Spleen (tissue), 11 donors: ENCODE measurements around the gene SHANK3. TPM values are rescaled to one million over a fixed set of nuclear protein-coding genes. Genes with fewer than 3 reads are reported as not detected.

Experiments
- DNase-seq: peaks from one replicate; pipeline ENCODE4 v3.0.0-alpha.2; 2020
- H3K27ac ChIP-seq, 8 donors: fragments of 200-600 bp; sonication (generic) in 7 of 8; 1 replicate in 4 of 8; 2 replicates in 4 of 8; pipeline versions ENCODE4 v1.5.0 to v1.8.0; 2016 to 2021; ENCODE audit warnings: inconsistent platforms in 4 of 8, mild to moderate bottlenecking in 4 of 8, moderate library complexity in 1 of 8
- H3K27me3 ChIP-seq, 7 donors: fragments of 200-600 bp; sonication (generic) in 6 of 7; replicated peaks in 1 of 7; 1 replicate in 4 of 7; 2 replicates in 3 of 7; pipeline versions ENCODE4 v1.5.0 to v1.8.0; 2016 to 2021; ENCODE audit warnings: inconsistent platforms in 3 of 7, mild to moderate bottlenecking in 1 of 7
- H3K36me3 ChIP-seq, 6 donors: fragments of 200-600 bp; sonication (generic) in 5 of 6; 1 replicate in 4 of 6; 2 replicates in 2 of 6; pipeline versions ENCODE4 v1.5.0 to v1.8.0; 2016 to 2021; ENCODE audit warnings: inconsistent platforms in 2 of 6
- H3K4me1 ChIP-seq, 6 donors: fragments of 200-600 bp; sonication (generic) in 5 of 6; 1 replicate in 3 of 6; 2 replicates in 3 of 6; pipeline versions ENCODE4 v1.5.0 to v1.8.0; 2016 to 2021; ENCODE audit warnings: inconsistent platforms in 3 of 6
- H3K4me3 ChIP-seq, 8 donors: fragments of 200-600 bp; sonication (generic) in 7 of 8; 1 replicate in 4 of 8; 2 replicates in 4 of 8; pipeline versions ENCODE4 v1.5.0 to v1.8.0; 2016 to 2021; ENCODE audit warnings: inconsistent platforms in 4 of 8, mild to moderate bottlenecking in 4 of 8, moderate library complexity in 2 of 8
- H3K9me3 ChIP-seq, 8 donors: fragments of 200-600 bp; sonication (generic) in 7 of 8; 1 replicate in 4 of 8; 2 replicates in 4 of 8; pipeline versions ENCODE4 v1.5.0 to v1.8.0; 2016 to 2021; ENCODE audit warnings: inconsistent platforms in 4 of 8
- POLR2A ChIP-seq, 3 donors: fragments of 450-650 bp; IDR thresholded peaks; one replicate each; pipeline ENCODE4 v1.5.1; 2017; ENCODE audit warnings: antibody characterized with exemption in 3 of 3, mild to moderate bottlenecking in 1 of 3
- POLR2AphosphoS5 ChIP-seq, 3 donors: sonication (generic); formaldehyde crosslinking; IDR thresholded peaks; one replicate each; pipeline ENCODE4 v1.5.1; 2017; ENCODE audit warnings: antibody characterized with exemption in 3 of 3
- WGBS, 5 donors: extraction: QIAGEN DNeasy Blood & Tissue Kit in 3 of 5; methylation state at CpG; one replicate each; pipeline versions ENCODE4 v1.1.5 to v1.1.7; 2013 to 2018; 5-methylcytosine and 5-hydroxymethylcytosine counted together
- intact Hi-C: fragments of 100-400 bp; cut with DNase I; formaldehyde crosslinking; loops from one replicate; pipeline ENCODE4 v1.15.0; 2023; ENCODE audit warnings: low total_unique reads
- polyA plus RNA-seq, 3 donors: library from polyadenylated mRNA; stranded (reverse); fragments of 200-250 nt; gene quantifications; one replicate each; pipeline ENCODE4 v1.2.1, GENCODE V29; 2013
- total RNA-seq, 7 donors: library from RNA; depleted of rRNA in 3 of 7; stranded (reverse); fragments of >200 nt in 3 of 7; fragmentation: NEBNext Ultra II Directional in 4 of 7; extraction: Animal tissue kit (Norgen Biotek cat#: 25700) in 4 of 7; gene quantifications; one replicate each; pipeline versions ENCODE4 v1.1.0 to v1.2.1, GENCODE V29; 2016 to 2021
- TF ChIP-seq, protein P1 (sequence below), 11 experiments: fragments of 200-600 bp in 7 of 11; fragments of 450-650 bp in 4 of 11; sonication (generic) in 4 of 11; IDR thresholded peaks in 8 of 11; conservative IDR thresholded peaks in 3 of 11; 1 replicate in 7 of 11; 2 replicates in 4 of 11; pipeline versions ENCODE4 v1.4.0 to v1.8.0; 2016 to 2021; ENCODE audit warnings: antibody characterized with exemption in 11 of 11, inconsistent platforms in 4 of 11, mild to moderate bottlenecking in 1 of 11
- donor health status: healthy with polysubstance abuse.
- donor health status: DM: no; HTN: no; CAD: no; lungs with moderate emphysema.
- donor health status: DM: no; HTN: no; CAD: no.
- donor health status: Bipolar disorder and iron deficiency.
- donor health status: healthy.
- donor health status: DM: no; HTN: no; CAD: no.
- donor health status: DM: yes; HTN: yes; CAD: no.

SHANK3 gene
- total and polyA plus RNA-seq, 10 donors, result 9.9 to 264 (median 86.3) TPM

DNA sequence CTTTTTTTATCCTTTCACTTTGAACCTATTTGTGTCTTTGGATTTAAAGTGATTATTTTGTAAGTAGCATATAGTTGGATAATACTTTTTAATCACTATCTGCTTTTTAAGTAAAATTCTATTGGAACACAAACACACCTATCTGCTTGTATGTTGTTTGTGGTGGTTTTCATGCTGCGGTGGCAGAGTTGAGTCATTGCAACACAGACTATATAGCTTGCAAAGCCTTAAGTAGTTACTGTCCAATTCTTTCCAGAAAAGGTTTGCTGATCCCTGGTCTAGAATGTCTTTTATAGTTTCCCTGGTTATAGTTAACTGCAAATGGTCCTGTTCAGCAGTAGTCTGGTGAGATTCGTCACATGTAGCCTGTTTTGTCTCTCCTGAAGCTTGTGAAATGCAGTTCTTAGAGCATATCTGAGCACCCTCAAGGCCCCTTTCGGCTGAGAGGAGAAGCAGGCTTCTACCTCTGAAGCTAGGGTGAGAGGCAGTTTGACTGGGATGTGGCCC lies 21.5 kb downstream of the SHANK3 start:
- TF ChIP-seq POLR2A (IDR thresholded peaks at IDR 0.05) (no peak), POLR2AphosphoS5 (IDR thresholded peaks at IDR 0.05) (no peak)
- TF ChIP-seq, protein P1, sequence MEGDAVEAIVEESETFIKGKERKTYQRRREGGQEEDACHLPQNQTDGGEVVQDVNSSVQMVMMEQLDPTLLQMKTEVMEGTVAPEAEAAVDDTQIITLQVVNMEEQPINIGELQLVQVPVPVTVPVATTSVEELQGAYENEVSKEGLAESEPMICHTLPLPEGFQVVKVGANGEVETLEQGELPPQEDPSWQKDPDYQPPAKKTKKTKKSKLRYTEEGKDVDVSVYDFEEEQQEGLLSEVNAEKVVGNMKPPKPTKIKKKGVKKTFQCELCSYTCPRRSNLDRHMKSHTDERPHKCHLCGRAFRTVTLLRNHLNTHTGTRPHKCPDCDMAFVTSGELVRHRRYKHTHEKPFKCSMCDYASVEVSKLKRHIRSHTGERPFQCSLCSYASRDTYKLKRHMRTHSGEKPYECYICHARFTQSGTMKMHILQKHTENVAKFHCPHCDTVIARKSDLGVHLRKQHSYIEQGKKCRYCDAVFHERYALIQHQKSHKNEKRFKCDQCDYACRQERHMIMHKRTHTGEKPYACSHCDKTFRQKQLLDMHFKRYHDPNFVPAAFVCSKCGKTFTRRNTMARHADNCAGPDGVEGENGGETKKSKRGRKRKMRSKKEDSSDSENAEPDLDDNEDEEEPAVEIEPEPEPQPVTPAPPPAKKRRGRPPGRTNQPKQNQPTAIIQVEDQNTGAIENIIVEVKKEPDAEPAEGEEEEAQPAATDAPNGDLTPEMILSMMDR (IDR thresholded peaks at IDR 0.05 in 8 of 11, conservative IDR thresholded peaks at IDR 0.05 in 3 of 11), result no peak
- H3K27me3 ChIP-seq, result no peaks in the 10 kb centered on the region
- H3K36me3 ChIP-seq, result peaks cover 0 to 46% (median 0%) of the 10 kb centered on the region in 6 donors
- peaks cover 0 to 4% (median 0%) of the 10 kb centered on the region in 8 donors for H3K9me3 ChIP-seq
- peak overlapping the region in 3 of 8 donors; percentile 44 to 56 (median 55) for H3K27ac ChIP-seq
- H3K4me3 ChIP-seq, result no peak overlapping the region
- intact Hi-C loops, result no loop called here
- DNase-seq, result no peak
- WGBS, 5 donors, result 55 to 75% (median 65%) methylated on average over 3 of the region's 3 CpGs
- H3K4me1 ChIP-seq, result peaks cover 0 to 86% (median 53%) of the 10 kb centered on the region in 6 donors

DNA sequence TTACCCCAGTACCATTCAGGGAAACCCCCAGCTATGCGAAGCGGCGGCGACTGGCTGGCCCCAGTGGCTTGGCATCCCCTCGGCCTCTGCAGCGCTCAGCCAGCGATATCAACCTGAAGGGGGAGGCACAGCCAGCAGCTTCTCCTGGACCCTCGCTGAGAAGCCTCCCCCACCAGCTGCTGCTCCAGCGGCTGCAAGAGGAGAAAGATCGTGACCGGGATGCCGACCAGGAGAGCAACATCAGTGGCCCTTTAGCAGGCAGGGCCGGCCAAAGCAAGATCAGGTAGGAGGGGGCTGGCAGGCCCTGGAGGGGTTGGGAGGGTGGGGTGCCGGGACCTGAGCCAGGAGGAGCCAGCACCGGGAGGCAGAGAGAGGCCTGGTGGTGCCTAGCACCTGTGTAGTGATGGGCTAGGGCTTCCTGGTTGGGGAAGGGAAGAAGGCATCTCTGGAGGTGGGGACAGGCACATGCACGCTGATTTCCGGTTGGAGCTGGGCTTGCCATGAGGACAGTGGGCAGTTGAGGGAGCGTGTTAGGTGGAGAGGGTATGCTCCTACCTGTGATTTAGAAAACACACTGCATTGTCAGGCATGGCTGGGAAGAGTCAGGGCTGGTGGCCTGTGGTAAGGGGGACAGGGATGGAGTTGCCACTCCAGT lies 22.3 kb downstream of the SHANK3 start:
- peak overlapping the region in 3 of 8 donors; percentile 44 to 56 (median 55) for H3K27ac ChIP-seq
- H3K36me3 ChIP-seq, result peaks cover 0 to 53% (median 0%) of the 10 kb centered on the region in 6 donors
- H3K4me1 ChIP-seq, result peaks cover 0 to 93% (median 57%) of the 10 kb centered on the region in 6 donors
- intact Hi-C loops, result no loop called here
- TF ChIP-seq POLR2AphosphoS5 (IDR thresholded peaks at IDR 0.05), result peak in 2 of 3 donors; percentile 40 to 56
- TF ChIP-seq, protein P1 (IDR thresholded peaks at IDR 0.05 in 8 of 11, conservative IDR thresholded peaks at IDR 0.05 in 3 of 11), result no peak
- peak; percentile 45 for DNase-seq
- H3K9me3 ChIP-seq, result peaks cover 0 to 4% (median 0%) of the 10 kb centered on the region in 8 donors
- H3K27me3 ChIP-seq, result no peaks in the 10 kb centered on the region
- 73 to 88% (median 83%) methylated on average over 18 of the region's 18 CpGs for WGBS, 5 donors
- peak overlapping the region in 2 of 8 donors; percentile 6 to 57 for H3K4me3 ChIP-seq

DNA sequence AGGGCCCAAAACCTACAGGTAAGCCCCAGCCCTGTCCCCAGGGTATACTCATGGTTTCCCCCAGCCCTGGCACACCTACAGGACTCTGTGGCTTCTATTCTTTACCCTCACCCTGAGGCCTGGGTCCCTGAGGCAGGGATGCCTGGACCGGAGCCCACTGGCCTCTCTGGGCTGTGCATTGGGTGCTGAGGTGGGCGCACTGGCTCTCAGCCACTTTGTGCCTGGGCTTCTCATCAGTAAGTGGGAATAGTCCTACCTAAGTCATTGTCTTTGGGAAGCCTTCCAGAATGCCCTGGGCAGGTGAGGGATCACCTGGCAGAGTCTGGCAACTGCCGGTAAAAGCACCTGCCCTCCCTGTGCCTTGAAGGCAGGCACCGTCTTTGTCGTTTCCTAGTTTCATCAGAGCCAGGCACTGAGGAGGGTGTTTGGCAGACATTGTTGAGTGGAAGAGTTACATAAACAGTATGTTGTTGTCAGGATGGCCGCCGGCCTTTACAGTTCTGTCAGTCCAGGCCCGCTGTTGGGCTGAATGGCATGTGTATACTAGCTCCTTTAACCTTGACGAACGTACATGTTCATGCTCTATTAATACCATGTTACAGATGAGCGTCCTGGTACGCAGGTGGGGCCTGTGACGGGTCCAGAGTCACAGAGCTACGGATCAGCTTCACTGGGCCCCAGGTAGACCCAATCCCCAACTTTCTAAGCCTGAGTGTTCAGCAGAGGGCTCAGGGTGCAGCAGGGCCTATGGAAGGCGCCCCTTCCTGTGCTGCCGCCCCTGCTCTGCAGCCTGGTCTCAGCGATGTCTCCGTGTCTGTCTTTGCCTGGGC lies 23.0 kb downstream of the SHANK3 start:
- TF ChIP-seq POLR2AphosphoS5 (IDR thresholded peaks at IDR 0.05) (no peak), POLR2A (IDR thresholded peaks at IDR 0.05) (no peak)
- TF ChIP-seq, protein P1 (IDR thresholded peaks at IDR 0.05 in 8 of 11, conservative IDR thresholded peaks at IDR 0.05 in 3 of 11), result no peak
- H3K4me1 ChIP-seq, result peaks cover 0 to 95% (median 58%) of the 10 kb centered on the region in 6 donors
- H3K27ac ChIP-seq, result peak overlapping the region in 3 of 8 donors; percentile 44 to 56 (median 55)
- intact Hi-C loops, result no loop called here
- peak overlapping the region in 2 of 8 donors; percentile 37 to 57 for H3K4me3 ChIP-seq
- DNase-seq, result peak; percentile 50
- H3K27me3 ChIP-seq, result no peaks in the 10 kb centered on the region
- peaks cover 0 to 57% (median 0%) of the 10 kb centered on the region in 6 donors for H3K36me3 ChIP-seq
- WGBS, 5 donors, result 66 to 87% (median 76%) methylated on average over 17 to 18 of the region's 18 CpGs
- H3K9me3 ChIP-seq, result peaks cover 0 to 4% (median 0%) of the 10 kb centered on the region in 8 donors
